SW 1271 (cell line): ENCODE data around the gene GJA9.
"Not testable (repeated sequence)": the region's sequence is repeated elsewhere in the genome, so short reads cannot be mapped to it uniquely, and the experiment has no call there.

Source experiments
- DNase-seq, 2 experiments: peaks; one replicate each; lab custom pipeline; 2025; lab: John Stamatoyannopoulos, UW

Gene GJA9

DNA sequence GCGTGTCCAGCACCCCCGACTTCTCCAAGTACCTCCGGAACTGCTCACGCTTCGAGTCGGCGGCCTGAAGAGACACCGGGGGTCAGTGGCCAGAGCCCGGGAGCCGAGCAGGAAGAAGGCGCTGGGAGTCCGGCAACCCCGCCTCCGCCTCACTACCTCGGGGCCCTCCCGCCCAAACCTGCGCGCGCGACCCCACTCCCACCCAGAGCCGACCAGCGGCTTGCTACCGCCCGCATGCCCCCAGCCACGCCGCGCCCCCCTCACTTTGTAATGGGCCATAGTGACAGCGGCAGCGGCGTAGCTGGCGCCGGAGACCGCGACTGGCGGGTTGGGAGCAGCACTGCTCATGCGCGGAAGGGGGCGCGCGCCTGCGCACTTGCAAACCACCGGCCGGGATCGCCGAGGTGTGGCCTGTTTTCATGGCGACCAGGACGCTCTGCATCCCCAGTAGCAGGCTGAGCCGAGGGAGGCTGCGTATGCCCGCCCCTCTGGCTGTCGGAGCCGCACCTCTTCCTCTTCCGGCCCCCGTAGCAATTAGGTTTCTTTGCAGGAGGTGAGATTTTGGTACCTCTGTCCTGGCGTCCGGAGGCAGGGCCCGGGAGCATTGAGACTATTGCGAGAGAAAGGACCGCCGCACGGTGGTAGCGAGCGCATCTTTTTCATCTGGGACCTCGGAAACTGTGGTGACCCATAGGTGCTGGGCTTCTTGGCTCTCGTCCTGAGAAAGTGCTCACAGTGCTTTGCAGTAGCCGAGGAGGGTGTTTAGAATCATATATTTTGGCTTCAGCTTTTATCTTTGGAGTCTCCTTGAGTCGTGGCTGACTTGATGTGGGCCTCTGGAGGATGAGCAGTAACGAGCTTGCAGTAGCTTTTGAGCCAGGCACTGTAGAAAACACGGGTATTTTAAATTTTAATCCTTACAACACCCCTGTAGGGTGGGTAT lies 8.1 kb downstream of the GJA9 start, which contains the start of gene MYCBP:
Gene MYCBP (minus strand): TSS at position 322 of the 943 bp plus-strand sequence. CDS start 43 bp downstream, at position 279.
- DNase-seq, result peak; percentile 54 to 90

DNA sequence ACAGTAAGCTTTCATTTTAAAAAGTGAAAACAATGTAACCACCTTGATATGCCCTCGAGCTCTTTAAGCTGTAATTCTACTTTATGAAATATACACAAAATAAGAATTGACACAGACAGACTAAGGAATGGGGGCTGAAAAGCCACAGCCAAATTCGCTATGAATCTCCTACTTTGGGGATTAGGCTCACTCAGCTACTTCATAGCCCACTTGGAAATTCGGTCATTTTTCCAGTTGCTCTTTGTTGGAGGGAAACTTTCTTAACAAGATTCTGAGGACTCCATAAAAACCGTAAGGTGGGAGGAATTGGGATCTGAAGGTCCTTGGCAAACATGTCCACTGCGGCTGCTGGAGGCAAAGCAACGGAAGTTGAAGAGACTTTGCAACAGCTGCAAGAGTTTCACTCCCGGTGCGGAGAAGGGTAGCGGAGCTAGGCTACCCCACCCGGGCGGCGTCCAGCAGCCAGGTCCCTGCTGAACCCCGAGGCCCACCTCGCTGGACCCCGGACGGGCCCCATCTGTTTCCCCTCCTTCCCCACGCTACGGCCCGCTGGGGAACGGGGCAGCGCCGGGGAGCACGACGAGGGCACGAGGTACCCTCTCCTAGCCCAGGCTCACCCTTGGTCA lies 8.9 kb downstream of the GJA9 start:
- DNase-seq, result no peak

DNA sequence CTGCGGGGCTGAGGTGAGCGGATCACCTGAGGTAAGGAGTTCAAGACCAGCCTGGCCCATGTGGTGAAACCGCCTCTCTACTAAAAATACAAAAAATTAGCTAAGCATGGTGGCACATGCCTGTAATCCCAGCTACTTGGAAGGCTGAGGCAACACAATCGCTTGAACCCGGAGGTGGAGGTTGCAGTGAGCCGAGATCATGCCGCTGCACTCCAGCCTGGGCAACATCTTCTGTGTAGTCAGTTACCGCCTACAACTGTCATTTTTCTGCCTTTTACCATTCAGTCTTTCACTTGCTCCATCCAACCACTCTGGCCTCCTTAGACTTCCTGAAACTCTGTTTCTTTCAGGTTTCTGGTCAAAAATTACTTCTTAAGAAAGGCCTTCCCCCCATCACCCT lies 10.4 kb downstream of the GJA9 start:
- no peak for DNase-seq

DNA sequence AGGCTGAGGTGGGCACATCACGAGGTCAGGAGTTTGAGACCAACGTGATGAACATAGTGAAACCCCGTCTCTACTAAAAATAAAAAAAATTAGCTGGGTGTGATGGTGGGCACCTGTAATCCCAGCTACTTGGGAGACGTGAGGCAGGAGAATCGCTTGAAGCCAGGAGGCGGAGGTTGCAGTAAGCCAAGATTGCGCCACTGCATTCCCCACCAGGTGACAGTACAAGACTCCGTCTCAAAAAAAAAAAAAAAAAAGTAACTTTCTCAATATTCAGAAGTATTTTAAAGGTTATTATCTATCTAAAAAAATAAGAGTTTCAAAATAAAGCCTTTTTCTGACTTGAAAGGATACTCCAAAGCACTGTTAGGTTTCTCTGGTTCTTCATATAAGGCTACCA lies 14.2 kb downstream of the GJA9 start:
- no peak for DNase-seq

DNA sequence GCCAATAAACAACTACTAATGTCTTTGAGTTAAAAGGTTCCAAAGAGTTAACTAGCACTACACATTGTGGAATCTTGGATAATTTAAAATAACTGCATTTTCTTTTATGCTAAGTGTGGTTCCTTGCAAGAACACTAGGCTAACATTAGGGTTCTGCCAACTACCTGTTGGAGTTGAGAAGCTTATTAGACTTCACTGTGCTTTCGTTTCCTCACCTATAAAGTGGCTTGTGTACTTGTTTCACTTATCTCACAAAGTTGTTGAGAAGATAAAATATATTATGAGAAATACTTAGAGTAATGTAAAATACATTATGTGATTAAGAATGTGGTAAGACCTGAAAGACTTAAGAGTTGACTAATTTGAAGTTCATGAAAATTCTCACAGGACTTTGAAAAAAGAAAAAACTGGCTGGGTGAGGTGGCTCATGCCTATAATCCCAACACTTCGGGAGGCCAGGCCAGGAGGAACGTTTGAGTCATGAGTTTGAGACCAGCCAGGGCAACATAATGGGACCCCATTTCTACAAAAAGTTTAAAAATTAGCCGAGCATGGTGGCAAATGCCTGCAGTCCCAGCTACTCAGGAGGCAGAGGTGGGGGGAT lies 16.2 kb downstream of the GJA9 start:
- no peak for DNase-seq

DNA sequence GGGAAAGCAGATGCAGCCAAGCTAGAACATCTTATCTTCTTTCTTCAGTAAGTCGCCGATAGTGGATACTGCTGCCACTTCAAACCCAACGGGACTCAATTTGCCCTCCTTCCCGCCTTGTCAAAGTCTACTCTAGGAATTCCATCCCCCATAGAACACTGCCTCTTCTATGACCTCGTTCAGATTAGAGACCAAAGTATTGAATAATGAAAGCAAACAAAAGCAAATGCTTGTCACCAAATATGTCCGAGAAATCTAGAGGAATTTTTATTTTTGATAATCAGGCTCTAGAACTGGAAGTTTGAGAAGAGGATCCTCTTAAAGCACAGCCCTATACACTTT lies 21.0 kb downstream of the GJA9 start:
- no peak for DNase-seq

DNA sequence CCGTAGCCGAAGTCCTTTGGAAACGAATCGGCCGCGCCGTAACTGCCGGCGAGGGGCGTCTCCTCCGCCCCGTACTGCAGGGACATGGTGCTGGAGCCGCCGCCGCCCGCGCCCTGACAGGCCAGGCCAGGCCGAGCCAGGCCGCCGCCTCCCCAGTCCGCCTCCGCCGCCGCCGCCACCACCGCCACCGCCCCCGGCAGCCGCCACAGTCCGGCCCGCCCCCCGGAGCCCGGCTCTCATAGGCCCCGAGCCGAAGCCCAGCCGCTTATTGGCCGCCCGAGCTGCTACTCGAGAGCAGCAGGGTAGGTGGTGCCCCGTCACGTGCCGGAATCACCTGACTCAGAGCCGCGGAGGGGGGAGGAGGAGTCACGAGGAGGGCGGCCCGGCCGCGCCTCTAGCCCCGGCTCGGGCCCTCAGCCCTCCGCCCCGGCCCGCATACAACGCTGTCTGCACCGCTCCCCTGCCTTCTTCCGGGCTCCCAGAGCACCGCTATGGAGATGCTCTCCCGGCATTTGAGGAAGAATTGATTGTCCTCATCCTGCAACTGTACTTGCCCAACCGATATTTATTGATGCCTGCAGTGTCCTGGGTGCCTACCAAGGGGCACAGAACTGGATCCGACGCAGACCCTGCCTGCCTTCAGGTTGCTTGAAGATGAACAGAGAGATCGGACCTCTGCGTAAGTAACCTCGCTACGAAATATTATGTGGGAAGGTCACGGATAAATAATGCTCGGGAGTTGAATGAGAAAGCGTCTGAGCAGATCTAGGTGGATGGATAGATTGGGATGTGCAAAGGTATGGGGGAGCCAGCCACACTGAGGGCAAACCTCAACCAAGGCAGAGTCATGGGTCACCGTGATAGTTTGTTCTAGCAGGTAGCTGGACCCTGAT lies 21.6 kb downstream of the GJA9 start, which contains the start of gene RRAGC:
Gene RRAGC (minus strand): TSS at position 212 of the 893 bp plus-strand sequence. CDS start 126 bp downstream, at position 86.
- DNase-seq, result peak; percentile 80 to 88

DNA sequence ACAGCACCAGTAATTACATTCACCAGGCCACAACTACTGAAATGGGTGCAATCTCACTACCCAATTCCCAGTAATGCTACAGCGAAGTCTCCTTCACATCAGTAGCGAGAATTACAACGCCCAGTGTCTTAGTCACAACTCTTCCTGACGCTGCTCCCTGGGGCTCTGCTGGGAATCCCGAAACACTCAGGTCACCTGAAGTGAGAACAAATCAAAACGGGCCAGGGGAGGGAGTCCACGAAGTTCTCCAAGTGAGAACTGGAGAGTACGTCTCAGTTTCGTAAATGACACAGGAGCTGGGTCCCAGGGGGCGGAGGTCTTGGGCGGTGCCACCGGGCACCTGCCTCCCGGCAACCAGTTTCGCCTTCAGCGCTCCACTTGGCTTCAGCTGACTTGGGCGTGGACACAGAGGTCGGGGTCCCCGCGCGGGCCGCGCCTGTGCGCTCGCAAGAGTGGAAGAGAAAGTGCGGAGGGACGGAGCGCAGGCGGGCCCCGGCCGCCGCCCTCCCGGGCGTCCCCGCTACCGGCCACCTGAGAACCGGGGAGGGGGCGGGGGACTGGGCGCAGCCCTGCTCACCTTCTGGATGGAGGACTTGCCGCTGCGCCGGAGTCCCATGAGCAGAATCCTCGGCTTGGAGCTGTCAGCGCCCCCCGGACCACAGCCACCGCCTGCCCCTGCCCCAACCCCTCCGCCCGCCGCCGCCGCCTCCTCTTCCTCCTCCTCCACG lies 22.4 kb downstream of the GJA9 start:
- peak in 1 of 2 experiments; percentile 19 for DNase-seq

DNA sequence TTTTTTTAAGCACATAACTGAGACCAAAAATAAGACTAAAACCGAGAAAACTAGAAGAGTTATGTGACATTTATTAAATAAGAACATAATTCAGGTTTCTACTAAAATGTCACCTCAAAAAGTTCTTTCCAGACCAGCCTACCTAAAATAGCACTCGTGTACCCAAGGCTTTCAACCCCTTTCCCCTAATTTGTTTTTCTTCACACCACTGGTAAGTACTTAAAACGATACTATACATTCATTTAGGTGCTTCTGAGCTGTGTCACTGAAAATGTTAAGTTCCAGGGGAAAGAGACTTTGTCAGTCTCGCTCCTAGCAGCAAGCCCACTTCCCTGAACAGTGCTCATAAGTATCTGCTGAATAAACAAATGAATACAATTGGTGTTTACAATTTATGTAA lies 28.6 kb downstream of the GJA9 start:
- DNase-seq, result no peak

DNA sequence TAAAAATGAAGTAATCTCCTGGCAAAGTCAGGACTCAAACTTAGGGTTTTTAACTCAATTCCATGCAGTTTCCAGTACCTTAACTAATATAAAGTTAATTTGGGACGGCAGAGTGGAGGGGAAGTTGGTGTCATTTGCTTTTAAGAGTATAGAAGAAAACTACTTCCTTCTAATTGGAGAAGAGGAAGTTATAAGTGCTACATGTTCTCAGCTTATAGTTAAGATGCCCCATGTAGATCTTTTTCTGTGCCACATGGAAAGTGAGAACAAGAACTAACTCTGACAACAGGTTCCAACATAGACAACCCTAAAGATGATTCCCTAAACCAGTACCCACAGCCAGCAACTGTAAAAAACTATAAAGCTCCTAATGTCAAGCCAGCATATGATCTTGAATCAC lies 33.3 kb downstream of the GJA9 start:
- no peak for DNase-seq

DNA sequence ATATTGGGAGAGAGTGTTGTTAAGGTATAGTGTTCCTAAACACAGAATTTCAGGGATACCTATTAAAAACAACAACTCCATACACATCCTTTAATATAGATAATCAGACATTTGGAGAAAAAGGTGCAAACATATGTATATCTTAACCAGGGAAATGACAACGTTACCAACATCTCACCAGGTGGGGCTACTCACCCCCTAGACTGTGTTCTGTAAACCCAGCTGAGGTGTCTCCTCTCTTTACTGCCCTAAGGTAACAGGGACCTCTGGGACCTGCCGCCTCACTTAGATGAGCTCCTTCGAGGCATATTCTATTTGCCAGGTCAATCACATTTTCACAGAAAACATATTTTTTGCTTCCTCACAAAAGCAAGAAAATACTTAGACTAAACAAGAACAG lies 35.2 kb downstream of the GJA9 start:
- DNase-seq, result no peak

DNA sequence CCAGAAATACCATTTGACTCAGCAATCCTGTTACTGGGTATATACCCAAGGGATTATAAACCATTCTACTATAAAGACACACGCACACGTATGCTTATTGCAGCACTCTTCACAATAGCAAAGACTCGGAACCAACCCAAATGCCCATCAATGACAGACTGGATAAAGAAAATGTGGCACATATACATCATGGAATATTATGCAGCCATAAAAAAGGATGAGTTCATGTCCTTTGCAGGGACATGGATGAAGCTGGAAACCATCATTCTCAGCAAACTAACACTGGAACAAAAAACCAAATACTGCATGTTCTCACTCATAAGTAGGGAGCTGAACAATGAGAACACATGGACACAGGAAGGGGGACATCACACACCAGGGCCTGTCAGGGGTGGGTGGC lies 36.3 kb downstream of the GJA9 start:
- not testable (repeated sequence) for DNase-seq

DNA sequence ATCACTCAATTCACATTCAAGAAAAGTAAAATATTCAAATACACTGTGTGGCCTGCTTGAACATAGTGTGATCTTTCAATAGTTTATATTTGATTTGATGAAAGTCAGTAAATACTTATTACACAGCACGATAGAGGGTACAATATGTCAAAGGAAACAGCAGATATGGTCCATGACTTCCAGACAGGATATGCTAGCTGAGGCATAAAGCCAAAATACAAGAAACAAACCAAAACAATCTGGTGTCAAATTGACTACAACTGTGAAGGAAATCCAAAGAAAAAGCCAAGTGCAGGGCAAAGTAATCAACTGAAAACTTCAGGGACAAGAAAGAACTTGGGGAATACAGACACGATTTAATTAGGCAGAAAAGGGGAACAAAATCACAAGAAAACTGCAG lies 41.1 kb downstream of the GJA9 start:
- no peak for DNase-seq

DNA sequence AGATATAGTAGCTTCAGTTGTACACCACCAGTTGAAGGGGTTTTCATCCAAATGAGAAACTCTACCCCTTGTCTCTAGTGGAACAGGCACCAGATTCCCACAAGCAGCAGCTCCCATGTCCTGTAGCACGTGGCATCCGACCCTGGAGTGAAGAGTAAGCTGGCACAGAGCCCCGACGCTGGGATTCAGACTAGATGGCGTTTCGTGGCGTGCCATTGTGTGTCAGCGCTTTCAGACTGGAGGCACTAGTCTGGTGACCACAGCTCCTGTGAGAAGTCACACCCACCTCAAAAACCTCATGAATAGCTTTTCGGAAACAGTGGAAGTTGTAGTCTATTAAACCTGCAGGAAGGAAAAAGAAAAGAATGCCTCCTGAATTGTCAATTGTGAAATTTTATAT lies 42.0 kb downstream of the GJA9 start:
- DNase-seq, result no peak

DNA sequence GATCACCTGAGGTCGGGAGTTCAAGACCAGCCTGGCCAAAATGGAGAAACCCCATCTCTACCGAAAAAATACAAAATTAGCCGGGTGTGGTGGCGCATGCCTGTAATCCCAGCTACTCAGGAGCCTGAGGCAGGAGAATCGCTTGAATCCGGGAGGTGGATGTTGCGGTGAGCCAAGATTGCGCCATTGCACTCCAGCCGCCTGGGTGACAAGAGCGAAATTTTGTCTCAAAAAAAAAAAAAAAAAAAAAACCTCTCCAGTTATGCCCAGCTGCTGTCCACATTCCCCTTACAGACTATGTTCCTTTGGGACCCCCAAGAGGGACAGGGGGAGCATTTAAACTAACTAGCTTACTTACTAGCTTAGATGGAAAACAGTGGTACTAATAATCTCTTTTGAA lies 45.1 kb downstream of the GJA9 start:
- DNase-seq, result not testable (repeated sequence)

DNA sequence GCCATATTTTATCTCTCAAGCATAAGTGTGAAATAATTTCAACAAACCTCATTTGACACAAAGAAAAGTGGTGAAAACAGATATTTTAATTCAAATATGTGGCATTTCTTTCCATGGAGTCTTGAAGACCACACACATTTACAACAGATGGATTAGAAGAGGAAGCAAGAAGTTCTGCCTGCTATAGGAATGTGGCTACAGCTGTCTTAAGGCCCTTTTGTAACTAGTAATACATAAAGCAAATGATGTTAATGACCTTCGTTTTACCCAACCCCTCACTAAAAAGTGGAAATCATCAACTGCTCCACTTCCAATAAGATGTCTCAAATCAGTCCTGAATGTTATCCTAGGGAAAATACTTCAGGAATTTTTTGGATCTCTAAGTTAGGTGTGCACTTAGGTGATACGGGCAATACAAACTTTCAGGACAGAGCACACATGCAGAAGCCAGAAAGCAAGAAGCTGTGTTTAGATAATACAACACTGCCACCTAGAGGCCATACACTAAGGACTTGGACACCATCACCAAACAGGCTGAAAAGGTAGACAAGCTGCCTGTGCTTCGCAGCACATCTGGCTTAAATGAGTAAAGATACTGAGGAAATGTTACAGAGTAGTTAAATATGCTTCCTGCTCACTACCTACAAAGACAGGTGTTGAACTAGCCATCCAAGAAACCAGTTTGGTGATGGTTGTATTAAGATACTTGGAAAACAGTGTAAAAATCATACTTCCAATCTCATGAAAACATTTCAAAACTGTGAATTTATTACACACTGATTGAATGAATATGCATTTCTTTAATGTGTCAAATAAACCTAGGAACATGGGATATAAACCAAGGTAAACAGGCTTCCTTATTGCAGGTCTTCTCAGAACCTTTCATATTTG lies 46.2 kb downstream of the GJA9 start:
- DNase-seq, result peak; percentile 13 to 80

DNA sequence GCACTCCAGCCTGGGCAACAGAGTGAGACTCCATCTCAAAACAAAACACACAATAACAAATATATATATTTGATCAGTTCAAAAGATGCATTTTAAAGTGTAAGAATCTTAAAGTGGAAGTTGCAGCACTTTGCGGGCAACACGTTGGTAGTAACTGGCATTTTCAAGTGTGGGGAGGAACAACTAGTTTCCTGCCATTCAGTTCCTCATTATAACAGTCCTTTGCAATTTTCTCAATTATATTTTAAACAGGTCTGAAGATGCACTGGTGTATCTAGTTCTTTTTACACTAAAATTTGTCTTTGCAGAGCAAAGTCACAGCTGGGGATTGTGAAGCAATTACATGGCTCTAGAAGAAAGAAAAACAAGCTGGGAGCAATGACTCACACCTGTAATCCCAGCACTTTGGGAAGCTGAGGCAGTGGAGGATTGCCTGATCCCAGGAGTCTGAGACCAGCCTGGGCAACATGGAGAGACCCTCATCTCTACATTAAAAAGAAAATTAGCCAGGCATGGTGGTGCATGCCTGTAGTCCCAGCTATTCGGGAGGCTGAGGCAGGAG lies 47.1 kb downstream of the GJA9 start:
- DNase-seq, result no peak

DNA sequence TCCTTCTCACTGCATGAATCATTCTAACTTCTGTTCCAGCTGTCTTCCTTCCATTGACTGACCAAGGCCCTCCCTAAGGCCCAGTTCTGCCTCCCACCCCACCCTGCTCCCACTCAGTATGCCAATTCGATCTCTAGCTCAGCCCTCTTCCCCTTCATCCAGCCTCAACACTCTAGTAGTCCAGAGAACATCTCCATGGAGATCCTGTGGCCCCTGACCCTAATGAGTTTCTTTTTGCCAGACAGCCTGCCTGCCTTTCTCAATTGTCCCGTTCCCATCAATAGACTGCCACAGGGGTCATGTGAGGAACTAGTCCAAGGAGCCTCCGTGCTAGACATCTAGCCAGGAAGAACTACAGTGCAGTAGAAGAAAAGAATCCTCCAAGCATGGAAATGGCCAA lies 48.2 kb downstream of the GJA9 start:
- no peak for DNase-seq

DNA sequence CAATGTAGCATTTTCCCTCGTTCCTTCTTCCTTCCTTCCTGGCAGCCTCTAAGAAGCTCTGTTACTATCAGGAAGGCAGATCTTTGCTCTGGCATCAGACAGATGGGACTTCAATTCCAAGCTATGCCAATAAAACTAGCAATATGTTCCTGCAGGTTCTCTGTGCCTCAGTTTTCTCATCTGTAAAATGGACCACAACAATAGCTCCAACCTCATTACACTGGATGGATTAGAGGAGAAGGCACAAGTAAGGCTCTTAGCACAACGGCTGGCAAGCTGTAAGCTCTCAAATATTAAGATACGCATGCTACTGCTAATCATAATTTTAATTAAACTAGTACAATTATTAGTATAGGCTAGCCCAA lies 49.0 kb downstream of the GJA9 start:
- no peak for DNase-seq
